HG03060 (cell line): Measurements from ENCODE around the gene KRT2.

Experiments used
- ATAC-seq: cut with Tn5 transposase; IDR thresholded peaks from one replicate; pipeline ENCODE4 v1.9.1; 2021; ENCODE audit warnings: low read depth, moderate number of reproducible peaks; ENCODE audit not compliant: unreplicated experiment

The KRT2 gene

DNA sequence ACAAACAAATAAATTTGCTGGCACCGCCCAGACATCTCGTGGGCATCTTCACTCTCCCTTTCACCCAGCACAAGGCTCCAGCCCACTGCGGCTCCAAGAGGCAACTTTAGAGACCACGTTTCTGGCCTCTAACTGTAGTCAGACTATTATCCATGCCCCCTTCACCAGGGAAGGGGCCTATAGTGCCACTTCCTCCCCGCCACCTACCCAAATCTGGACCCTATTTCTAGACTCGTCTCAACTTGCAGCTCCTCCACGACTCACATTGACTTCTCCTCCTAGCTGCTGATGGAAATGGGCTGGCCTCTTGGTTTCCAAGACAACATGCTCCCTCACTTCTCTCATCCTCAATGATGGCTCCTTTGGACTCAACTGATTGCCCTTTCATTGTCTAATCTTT is 15.9 kb upstream of the KRT2 start:
- no peak for ATAC-seq

GRCh38 chr12:52667509-52667908 is 15.5 kb upstream of the KRT2 start:
- ATAC-seq = no peak

GRCh38 chr12:52666471-52666870 is 14.5 kb upstream of the KRT2 start:
- ATAC-seq = no peak

- ATAC-seq = no peak
Observed at GRCh38 chr12:52663420-52663819, 11.4 kb upstream of the KRT2 start.

GRCh38 chr12:52662918-52663229 is 10.9 kb upstream of the KRT2 start:
- ATAC-seq = no peak

GRCh38 chr12:52662093-52662917 is 10.3 kb upstream of the KRT2 start:
- ATAC-seq = no peak

DNA sequence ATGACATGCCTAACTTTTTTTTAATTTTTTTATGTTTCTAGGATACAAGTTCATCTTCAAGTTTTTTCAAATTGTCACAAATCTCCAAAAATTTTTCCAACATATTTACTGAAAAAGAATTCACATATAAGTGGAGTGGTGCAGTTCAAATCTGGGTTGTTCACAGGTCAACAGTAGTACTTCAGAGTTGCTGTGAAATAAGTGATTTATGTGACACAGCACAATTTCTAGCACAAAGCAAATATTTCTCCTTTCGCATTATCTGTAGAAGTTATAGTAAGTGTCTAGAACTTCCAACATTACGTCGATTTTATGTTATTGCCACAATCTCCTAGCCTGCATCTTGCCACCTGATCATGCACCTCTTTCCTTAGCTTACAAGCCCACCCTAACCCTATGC is 9.7 kb upstream of the KRT2 start:
- no peak for ATAC-seq

DNA sequence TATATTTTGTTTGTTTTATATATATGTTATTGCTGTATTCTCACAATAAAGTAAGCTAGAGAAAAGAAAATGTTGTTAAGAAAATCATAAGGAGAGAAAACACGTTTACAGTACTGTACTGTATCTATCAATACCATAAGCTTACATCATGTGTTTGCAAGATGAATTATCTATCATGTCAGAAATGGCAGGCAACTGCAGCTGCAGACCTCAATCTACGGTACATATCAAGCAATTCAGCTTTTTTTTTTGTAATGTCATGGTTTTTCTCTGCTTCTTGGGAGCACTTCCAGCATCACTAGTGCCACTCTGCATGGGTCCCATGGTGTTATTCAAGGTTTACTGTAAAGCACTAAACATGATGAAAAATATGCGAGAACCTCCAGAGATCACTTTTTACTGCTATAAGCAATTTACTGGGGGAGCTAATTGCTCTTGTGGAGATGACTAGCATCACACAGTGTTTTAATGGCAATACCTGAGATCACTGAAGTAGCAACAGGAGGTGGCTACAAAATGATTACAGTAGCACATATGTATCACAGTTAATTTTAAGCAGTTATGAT is 9.0 kb upstream of the KRT2 start:
- ATAC-seq = no peak

- ATAC-seq = no peak
Observed at GRCh38 chr12:52659951-52660350, 7.9 kb upstream of the KRT2 start.

GRCh38 chr12:52659395-52659794 is 7.4 kb upstream of the KRT2 start:
- ATAC-seq = no peak

DNA sequence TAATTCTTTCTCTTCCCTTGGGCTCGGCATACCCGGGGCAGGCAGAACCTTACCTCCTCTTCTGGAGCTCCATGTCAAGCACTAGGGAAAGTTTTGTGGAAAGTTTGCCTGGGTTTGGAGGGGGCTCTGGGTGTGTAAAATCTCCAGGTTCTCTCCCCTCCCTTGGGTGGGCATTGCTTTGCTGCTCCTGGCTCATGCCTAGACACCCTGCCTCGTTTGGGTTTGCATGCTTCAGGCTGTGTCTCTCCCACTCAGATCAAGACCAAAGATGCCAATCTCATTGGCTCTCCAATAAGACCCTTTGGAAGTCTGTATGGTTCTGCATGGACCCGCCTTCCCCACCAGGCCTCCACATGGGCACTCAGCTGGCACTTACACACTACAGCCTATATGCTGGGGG is 6.2 kb upstream of the KRT2 start:
- ATAC-seq = no peak

DNA sequence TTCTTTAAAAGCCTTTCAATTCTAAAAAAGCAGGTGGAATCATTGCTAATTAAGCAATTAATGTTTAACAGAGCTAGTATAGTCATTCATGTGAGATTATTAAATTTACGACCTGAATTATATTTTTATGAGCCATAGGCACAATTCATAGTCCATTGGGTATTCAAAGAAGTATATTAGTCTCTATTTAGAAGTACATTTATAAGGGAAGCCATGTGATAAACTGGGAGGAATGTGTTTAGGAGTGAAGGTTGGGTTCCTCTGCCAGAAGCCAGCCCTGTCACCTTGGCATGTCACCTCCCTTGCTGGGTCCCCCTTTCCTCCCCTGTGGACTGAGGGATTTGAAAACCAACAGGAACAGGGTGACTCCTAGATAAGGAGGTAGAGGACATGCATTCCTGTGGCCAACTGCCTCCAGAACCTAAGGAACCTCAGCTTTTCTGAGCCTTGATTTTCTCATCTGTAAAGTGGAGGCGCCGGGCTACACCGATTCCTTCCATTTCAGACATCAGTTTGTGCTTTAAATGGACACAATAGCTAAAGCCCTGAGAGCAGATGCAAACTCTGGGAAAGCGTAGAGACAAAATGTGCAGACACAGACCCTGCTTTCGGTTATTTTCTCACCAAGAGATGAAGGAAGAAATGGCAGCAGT is 5.4 kb upstream of the KRT2 start:
- ATAC-seq = no peak

DNA sequence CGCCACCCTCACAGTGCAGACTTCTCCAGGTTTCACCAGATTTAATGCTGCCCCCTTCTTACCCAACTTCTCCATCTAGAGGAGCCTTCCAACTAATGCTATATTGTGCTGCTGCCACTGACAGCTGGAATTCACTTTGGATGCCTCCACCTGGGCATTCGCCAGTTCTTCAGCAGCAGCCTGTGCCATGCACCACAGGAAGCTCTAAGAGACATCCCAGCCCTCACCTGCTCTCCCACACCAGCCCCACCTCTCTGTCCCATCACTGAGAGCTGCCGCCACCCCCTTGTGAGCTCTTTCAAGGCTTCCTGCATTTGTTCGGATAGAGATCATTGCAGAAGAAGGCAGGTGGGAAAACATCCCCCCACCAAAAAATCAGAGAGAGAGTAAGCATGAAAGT is 4.6 kb upstream of the KRT2 start:
- no peak for ATAC-seq

GRCh38 chr12:52655720-52656124 is 3.7 kb upstream of the KRT2 start:
- no peak for ATAC-seq

GRCh38 chr12:52655251-52655650 is 3.2 kb upstream of the KRT2 start:
- ATAC-seq = no peak

DNA sequence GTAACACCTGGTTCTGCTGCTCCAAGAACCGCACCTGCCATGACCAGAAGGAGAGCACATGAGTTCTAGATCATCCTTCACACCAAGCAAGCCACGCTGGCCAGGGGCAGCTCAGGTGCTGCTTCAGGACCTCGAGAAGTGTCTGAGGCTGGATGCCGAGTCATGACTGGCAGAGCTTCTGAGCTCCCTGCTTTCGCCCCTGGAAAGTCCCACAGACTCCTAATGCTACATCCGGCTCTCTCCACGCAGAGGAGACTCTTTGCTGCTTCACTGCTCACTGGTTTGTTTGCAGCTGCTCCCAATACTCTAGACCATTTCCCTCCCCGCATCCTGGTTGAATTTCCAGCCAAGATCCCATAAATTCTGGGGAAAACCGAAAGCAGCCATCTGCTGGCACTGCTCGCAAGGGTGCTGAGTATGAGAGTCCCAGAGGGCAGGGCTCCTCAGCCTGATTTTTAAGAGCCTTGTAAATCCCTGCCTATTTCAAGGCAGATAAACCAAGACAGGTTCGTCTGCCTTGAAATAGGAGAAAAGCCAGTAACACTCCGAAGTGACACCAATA is 1.4 kb downstream of the KRT2 start:
- ATAC-seq = no peak

- no peak for ATAC-seq
Observed at GRCh38 chr12:52649066-52649465, 2.9 kb downstream of the KRT2 start.

DNA sequence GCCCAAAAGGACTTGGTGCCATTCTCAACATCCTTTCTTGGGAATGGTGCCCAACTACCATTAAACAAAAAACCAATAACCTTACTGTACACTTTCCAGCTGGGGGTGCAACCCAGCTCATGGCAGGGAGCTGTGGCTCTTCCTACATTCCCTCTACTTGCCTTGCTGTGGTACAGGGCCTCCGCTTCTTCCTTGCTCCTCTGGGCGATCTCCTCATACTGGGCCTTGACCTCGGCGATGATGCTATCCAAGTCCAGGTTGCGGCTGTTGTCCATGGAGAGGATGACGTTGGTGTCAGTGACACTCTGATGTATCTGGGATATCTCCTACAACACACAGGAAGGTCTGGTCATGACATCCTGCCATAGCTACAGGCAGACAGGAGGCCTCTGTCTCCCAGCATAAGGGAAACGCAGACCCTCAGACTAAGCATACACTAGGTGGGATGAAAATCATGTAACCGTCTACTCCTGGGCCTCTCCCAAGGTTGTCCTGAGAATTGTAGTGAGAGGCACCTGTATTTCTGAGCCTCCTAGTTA is 3.9 kb downstream of the KRT2 start:
- no peak for ATAC-seq

GRCh38 chr12:52647601-52648000 is 4.4 kb downstream of the KRT2 start:
- no peak for ATAC-seq

DNA sequence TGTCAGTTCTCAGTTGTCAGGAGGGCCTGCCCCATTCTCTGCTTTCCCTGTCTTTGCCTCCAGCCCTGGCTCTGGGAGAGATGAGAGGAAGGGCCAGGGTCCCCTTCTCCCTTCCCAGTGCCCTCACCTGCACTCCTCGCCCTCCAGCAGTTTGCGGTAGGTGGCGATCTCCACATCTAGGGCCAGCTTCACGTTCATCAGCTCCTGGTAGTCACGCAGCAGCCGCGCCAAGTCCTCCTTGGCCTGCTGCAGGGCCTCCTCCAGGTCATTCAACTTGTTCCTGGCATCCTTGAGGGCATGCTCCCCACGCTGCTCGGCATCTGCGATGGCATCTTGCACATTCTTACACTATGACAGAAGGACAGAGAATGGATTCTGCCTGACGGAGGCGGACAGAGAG is 5.4 kb downstream of the KRT2 start:
- no peak for ATAC-seq

GRCh38 chr12:52645982-52646381 is 6.0 kb downstream of the KRT2 start:
- no peak for ATAC-seq
